ENCODE data around the gene CC2D2B. TPM values are rescaled to one million over a fixed set of nuclear protein-coding genes. Genes with fewer than 3 reads are reported as not detected.

The CC2D2B gene, protein sequence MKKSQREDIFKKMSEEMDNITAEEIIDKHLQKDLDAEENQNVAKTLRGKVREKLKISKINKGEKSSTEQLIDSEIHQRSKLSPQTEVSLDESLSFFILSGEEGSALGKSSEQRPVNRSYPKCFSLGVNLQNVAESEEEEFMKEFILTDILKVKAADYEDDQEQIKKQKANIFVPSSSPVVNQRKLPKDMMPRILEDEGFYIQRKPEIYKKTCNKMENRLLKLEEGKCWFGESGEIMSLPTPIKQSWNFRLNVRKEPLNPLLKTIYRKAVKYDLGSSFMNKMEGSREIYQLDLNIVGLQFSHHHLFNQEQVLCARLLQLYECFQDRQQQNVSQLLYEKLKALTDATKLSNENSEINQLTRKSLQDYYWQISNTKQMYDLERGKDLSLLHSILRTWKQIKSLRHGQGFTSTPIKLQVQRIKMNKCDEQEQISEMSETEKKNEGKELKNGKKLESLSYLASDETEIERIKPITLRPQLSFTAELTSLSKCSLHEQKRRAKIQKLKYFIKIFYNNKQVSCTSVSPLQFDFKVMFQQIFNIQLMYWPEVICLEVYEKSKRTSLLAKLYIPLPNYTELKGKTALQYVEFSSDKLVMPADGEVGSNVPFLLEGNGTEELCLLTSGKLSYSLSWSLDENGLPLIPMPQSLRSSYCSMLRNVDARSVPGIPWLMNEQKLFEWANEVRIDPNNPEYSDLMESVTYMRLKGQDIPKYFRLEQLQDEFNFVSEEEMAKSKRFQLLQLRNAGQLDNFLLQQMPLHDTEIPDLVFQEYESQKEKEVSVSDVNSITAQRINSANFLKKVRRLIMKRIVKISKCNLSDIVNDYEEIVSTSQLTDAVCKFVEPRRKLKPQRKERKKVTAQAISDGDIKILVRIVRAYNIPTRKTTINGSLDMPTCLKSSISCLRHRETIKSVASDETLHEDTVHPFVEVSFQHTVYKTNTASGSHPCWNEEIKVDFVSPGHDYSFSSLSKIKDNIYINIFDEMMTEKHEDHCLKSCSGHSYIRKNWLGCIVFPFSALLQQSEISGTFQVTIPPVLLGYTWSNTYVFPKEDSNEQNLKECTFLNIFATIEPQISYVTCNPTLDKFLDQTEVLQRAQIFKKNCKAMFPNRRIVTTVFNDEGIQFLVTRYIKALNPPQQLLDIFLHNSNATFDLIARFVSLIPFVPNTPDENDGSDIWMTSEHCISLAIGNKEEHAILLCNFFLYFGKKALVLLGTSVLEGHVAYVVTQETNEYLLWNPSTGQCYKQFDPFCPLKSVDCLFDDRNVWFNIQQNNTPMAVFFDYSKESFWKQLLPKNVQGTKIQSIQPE (N-terminal part only)
- 0.30 TPM in 1 of 2 replicates, not detected in the other for total RNA-seq (2014; rRNA removed; shearing (Covaris generic); ENCODE audit: low replicate concordance)

DNA sequence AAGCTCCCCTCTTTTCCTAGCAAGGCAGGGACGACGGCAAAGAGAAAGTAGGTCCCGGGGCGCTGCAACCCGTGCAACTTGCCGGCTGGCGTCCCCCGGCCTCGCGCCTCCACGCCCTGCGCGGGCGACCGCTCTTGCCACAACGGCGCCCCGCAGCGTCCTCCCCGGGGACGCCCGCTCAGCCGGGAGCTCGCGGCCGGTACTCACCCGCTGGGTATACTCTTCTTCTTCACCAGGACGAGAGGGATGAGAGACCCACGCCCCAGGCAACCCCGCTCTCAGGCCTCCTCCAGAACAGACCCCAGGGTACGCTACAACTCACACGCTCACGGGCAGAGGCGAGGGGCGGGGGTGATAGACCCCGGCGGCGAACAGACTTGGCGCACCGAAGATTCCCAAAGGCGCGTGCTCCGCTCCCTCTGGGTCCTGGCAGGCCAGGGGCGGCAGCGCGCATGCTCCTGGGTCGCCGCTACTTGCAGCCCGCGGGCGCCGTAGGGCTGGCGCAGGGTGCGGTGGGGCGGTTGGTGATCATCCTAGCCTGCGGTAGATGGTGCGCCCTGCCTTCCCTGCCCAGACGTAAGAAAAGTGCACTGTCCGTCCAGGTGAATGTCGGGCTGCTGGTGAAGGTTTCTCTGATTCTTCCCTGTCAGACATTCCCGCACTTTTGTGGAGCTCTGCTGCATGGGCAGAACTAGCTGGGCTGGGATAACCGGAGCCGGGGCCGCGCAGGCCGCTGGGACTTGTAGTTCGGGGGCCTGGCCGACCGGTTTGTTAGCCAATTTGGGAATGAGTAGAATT, at the start of gene CC2D2B:
CC2D2B (plus strand) TSS at position 520 of the 798 bp plus-strand sequence. CDS start 3,349 bp downstream, outside the sequence.
- peak within 1 kb of the TSS; percentile 81 for H3K9ac ChIP-seq (ENCODE audit: low read length)
- no peaks in the 10 kb centered on the region for H3K27me3 ChIP-seq (ENCODE audit: low read length)
- peaks cover 11% of the 10 kb centered on the region for H3K79me2 ChIP-seq (ENCODE audit: low read length)
- no peak within 1 kb of the TSS for H3K27ac ChIP-seq (ENCODE audit: low read length)
- peak within 1 kb of the TSS; percentile 89 for H3K4me2 ChIP-seq (ENCODE audit: low read depth, low read length, poor library complexity, severe bottlenecking)
- H4K20me1 ChIP-seq (ENCODE audit: insufficient read depth, low read depth, low read length): no peaks in the 10 kb centered on the region
- H3K4me3 ChIP-seq (ENCODE audit: low read length): peak within 1 kb of the TSS; percentile 75
- no peaks in the 10 kb centered on the region for H3K9me2 ChIP-seq (replicated peaks; ENCODE audit: insufficient read depth, low read length)
- H3K36me3 ChIP-seq (ENCODE audit: insufficient read depth, low read length): no peaks in the 10 kb centered on the region
- H3K9me3 ChIP-seq (ENCODE audit: low read length): no peaks in the 10 kb centered on the region
- DNase-seq: peak; percentile 75
- H3K4me1 ChIP-seq (ENCODE audit: low read length): peaks cover 18% of the 10 kb centered on the region
- peak within 1 kb of the TSS; percentile 74; the same call in 1 of the 2 replicates for H2AFZ ChIP-seq (ENCODE audit: low read length)

DNA sequence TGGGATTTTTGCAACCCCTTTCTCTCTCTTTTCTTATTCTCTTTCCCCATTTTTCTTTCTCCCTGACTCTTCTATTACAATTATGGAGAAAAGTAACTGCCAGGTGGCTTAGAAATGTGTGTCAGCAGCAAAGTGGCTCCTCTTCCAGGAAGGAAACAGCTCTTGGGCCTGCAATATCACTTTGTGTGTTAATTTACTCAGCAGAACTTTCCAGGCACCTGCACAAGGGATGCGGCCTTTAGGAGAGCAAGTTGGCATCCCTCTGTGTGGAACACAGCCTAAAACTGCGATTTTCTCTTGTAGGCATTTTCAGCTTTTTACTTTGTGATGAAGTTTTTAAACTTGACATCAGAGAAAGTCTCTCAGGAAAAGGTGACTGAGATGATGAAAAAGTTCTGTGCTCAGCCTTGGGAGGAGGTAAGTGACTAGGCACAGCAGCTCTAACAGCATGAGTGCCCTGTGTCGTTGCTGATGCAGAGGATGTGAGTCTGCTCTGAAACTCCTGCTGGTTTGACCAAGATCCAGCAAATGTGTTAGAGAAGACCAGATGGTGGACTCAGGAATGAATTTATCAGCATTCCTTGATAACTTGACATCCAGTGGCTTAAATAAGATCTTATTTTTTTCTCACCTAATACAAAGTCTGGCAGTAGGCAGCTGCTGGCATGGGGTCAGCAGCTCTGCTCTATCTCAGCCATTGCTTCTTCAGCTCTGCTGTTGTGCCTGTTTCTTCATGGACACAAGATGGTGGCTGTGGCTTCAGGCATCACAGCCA, 47.4 kb upstream of the CC2D2B start:
- H3K27me3 ChIP-seq (ENCODE audit: low read length): no peaks in the 10 kb centered on the region
- H3K36me3 ChIP-seq (ENCODE audit: insufficient read depth, low read length): no peaks in the 10 kb centered on the region
- no peaks in the 10 kb centered on the region for H3K4me1 ChIP-seq (ENCODE audit: low read length)

DNA sequence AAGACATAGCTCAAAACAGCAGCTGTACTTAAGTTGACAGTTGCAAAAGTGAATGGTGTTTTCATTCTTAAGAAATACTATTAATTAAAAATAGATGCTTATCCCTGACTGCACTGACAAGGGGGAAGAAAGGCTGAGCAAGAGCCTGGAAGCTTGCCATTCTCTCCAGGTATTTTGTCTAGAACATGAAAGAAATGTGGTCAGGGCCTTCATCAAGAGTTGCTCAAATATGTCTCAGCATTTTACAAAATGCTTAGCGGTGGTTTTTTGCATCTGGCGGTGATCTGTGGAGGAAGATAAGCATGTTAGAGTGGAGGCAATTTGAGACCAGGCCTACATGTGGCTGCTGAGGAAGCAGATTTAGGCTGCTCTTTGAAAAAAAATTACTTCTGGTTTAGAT, 46.4 kb upstream of the CC2D2B start:
- no peak overlapping the region for H3K9ac ChIP-seq (ENCODE audit: low read length)
- H4K20me1 ChIP-seq (ENCODE audit: insufficient read depth, low read depth, low read length): no peaks in the 10 kb centered on the region
- no peaks in the 10 kb centered on the region for H3K36me3 ChIP-seq (ENCODE audit: insufficient read depth, low read length)
- no peaks in the 10 kb centered on the region for H3K9me3 ChIP-seq (ENCODE audit: low read length)
- no peak overlapping the region for H3K4me3 ChIP-seq (ENCODE audit: low read length)
- H3K9me2 ChIP-seq (replicated peaks; ENCODE audit: insufficient read depth, low read length): no peaks in the 10 kb centered on the region
- DNase-seq: no peak
- H3K27ac ChIP-seq (ENCODE audit: low read length): no peak overlapping the region
- no peaks in the 10 kb centered on the region for H3K79me2 ChIP-seq (ENCODE audit: low read length)
- no peak overlapping the region for H2AFZ ChIP-seq (ENCODE audit: low read length)
- no peaks in the 10 kb centered on the region for H3K4me1 ChIP-seq (ENCODE audit: low read length)
- H3K4me2 ChIP-seq (ENCODE audit: low read depth, low read length, poor library complexity, severe bottlenecking): no peak overlapping the region
- H3K27me3 ChIP-seq (ENCODE audit: low read length): no peaks in the 10 kb centered on the region

More for the DNA sequence above, 47.4 kb upstream of the CC2D2B start:
- Histone ChIP-seq H3K9me2 (replicated peaks; ENCODE audit: insufficient read depth, low read length) (no peaks in the 10 kb centered on the region), H3K9me3 (ENCODE audit: low read length) (no peaks in the 10 kb centered on the region), H3K9ac (ENCODE audit: low read length) (no peak overlapping the region), H3K4me3 (ENCODE audit: low read length) (no peak overlapping the region), H3K4me2 (ENCODE audit: low read depth, low read length, poor library complexity, severe bottlenecking) (no peak overlapping the region), H2AFZ (ENCODE audit: low read length) (no peak overlapping the region), H3K79me2 (ENCODE audit: low read length) (no peaks in the 10 kb centered on the region), H4K20me1 (ENCODE audit: insufficient read depth, low read depth, low read length) (no peaks in the 10 kb centered on the region), H3K27ac (ENCODE audit: low read length) (no peak overlapping the region)
- DNase-seq: no peak

DNA sequence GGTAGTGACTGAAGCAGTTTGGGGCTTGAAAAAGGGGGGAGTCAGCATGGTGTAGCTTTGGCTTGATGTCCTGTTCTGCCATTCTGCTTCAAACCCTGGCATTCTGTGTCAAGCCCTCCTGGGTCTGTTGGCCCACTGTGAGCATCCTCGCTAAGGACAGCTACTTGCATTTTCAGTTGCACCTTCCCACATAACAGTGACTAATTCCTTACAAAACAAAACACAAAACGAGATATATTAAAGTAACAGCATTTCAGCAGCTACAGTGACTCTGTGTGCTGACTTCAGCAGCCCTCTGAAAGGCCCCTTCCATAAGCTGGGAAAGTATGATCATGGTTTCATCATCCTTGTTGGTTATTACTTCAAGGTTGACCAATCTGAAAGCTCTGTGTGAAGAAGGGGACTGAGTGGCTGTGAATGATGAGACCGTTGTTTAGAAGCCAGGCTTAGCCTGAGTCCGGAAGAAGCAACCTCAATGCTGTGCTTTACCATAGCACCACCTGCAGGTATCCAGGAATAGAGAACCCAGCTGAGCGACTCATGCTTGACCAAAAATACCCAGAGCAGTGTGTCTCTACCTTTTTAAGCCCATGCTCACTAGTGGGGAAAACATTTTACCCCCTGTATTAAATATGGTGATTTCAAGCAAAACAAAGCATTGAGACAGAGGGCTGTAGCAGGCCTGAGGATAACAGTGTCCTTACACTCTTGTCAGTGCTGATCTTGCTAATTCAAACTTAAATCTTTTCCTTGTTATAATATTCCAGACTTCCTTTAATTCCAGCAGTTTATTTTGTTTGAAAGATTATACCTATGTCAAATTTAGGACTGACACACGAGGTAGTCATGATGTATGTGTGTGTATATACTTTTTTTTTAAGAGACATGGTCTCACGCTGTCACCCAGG, 42.6 kb upstream of the CC2D2B start:
- Histone ChIP-seq H3K27me3 (ENCODE audit: low read length) (no peaks in the 10 kb centered on the region), H3K27ac (ENCODE audit: low read length) (no peak overlapping the region), H2AFZ (ENCODE audit: low read length) (no peak overlapping the region)

DNA sequence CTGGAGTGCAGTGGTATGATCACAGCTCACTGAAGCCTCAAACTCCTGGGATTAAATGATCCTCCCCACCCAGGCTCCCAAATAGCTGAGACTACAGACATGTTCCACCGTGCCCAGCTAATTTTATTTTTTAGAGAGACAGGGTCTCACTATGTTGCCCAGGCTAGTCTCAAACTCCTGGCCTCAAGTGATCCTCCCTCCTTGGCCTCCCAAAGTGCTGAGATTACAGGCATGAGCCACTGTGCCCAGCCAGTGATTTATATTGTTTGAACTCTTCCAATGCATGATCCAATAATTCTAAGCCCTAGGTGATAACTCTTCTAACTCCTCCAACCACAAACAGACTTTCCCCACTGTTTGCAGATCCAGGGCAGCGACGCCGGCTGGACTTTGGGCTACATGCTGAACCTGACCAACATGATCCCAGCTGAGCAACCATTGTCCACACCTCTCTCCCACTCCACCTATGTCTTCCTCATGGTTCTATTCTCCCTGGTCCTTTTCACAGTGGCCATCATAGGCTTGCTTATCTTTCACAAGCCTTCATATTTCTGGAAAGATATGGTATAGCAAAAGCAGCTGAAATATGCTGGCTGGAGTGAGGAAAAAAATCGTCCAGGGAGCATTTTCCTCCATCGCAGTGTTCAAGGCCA, 41.8 kb upstream of the CC2D2B start:
- Histone ChIP-seq H4K20me1 (ENCODE audit: insufficient read depth, low read depth, low read length) (no peaks in the 10 kb centered on the region), H2AFZ (ENCODE audit: low read length) (no peak overlapping the region), H3K4me2 (ENCODE audit: low read depth, low read length, poor library complexity, severe bottlenecking) (no peak overlapping the region), H3K4me1 (ENCODE audit: low read length) (no peaks in the 10 kb centered on the region), H3K9me2 (replicated peaks; ENCODE audit: insufficient read depth, low read length) (no peaks in the 10 kb centered on the region), H3K27ac (ENCODE audit: low read length) (no peak overlapping the region), H3K27me3 (ENCODE audit: low read length) (no peaks in the 10 kb centered on the region), H3K4me3 (ENCODE audit: low read length) (no peak overlapping the region), H3K79me2 (ENCODE audit: low read length) (no peaks in the 10 kb centered on the region), H3K36me3 (ENCODE audit: insufficient read depth, low read length) (no peaks in the 10 kb centered on the region), H3K9ac (ENCODE audit: low read length) (no peak overlapping the region), H3K9me3 (ENCODE audit: low read length) (no peaks in the 10 kb centered on the region)
- DNase-seq: no peak

More for the DNA sequence above, 42.6 kb upstream of the CC2D2B start:
- Histone ChIP-seq H3K9me2 (replicated peaks; ENCODE audit: insufficient read depth, low read length) (no peaks in the 10 kb centered on the region), H4K20me1 (ENCODE audit: insufficient read depth, low read depth, low read length) (no peaks in the 10 kb centered on the region), H3K9me3 (ENCODE audit: low read length) (no peaks in the 10 kb centered on the region), H3K4me1 (ENCODE audit: low read length) (no peaks in the 10 kb centered on the region), H3K4me2 (ENCODE audit: low read depth, low read length, poor library complexity, severe bottlenecking) (no peak overlapping the region), H3K9ac (ENCODE audit: low read length) (no peak overlapping the region), H3K4me3 (ENCODE audit: low read length) (no peak overlapping the region), H3K79me2 (ENCODE audit: low read length) (no peaks in the 10 kb centered on the region), H3K36me3 (ENCODE audit: insufficient read depth, low read length) (no peaks in the 10 kb centered on the region)
- peak; percentile 52 for DNase-seq

DNA sequence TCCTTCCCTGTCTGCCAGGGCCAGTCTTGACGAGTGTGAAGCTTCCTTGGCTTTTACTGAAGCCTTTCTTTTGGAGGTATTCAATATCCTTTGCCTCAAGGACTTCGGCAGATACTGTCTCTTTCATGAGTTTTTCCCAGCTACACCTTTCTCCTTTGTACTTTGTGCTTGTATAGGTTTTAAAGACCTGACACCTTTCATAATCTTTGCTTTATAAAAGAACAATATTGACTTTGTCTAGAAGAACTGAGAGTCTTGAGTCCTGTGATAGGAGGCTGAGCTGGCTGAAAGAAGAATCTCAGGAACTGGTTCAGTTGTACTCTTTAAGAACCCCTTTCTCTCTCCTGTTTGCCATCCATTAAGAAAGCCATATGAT, 41.3 kb upstream of the CC2D2B start:
- no peaks in the 10 kb centered on the region for H3K9me2 ChIP-seq (replicated peaks; ENCODE audit: insufficient read depth, low read length)
- no peaks in the 10 kb centered on the region for H3K9me3 ChIP-seq (ENCODE audit: low read length)
- no peak overlapping the region for H2AFZ ChIP-seq (ENCODE audit: low read length)
- no peaks in the 10 kb centered on the region for H3K27me3 ChIP-seq (ENCODE audit: low read length)
- no peak overlapping the region for H3K4me2 ChIP-seq (ENCODE audit: low read depth, low read length, poor library complexity, severe bottlenecking)
- H3K27ac ChIP-seq (ENCODE audit: low read length): no peak overlapping the region
- H3K4me3 ChIP-seq (ENCODE audit: low read length): no peak overlapping the region
- H3K36me3 ChIP-seq (ENCODE audit: insufficient read depth, low read length): no peaks in the 10 kb centered on the region
- H3K79me2 ChIP-seq (ENCODE audit: low read length): no peaks in the 10 kb centered on the region
- no peaks in the 10 kb centered on the region for H3K4me1 ChIP-seq (ENCODE audit: low read length)
- DNase-seq: no peak
- no peak overlapping the region for H3K9ac ChIP-seq (ENCODE audit: low read length)
- no peaks in the 10 kb centered on the region for H4K20me1 ChIP-seq (ENCODE audit: insufficient read depth, low read depth, low read length)
